H1 (cell line): ENCODE measurements around the gene MRPL43. TPM values are rescaled to one million over a fixed set of nuclear protein-coding genes. Genes with fewer than 3 reads are reported as not detected.
A peak's percentile ranks its signal among the peaks of the same experiment; 100 is the strongest.

Source experiments
- BCL11A ChIP-seq, 2 experiments: IDR thresholded peaks; one replicate each; pipeline ENCODE4 v1.6.1; 2011; ENCODE audit warnings: low read depth in 2 of 2, low read length in 2 of 2, mild to moderate bottlenecking in 2 of 2
- CEBPB ChIP-seq: IDR thresholded peaks from 2 replicates; pipeline ENCODE4 v1.6.1; 2012; ENCODE audit warnings: low read depth, low read length
- CHD2 ChIP-seq: IDR thresholded peaks from 2 replicates; pipeline ENCODE4 v1.6.1; 2012; ENCODE audit warnings: low read length, improper control_type of control experiment
- KDM4A ChIP-seq: IDR thresholded peaks from one replicate; pipeline ENCODE4 v1.7.1; 2012; ENCODE audit warnings: low read depth, mild to moderate bottlenecking, moderate library complexity, low read length, inconsistent platforms; ENCODE audit not compliant: severe bottlenecking
- NANOG ChIP-seq: IDR thresholded peaks from 2 replicates; pipeline ENCODE4 v1.6.1; 2011; ENCODE audit warnings: low read length, low read depth, mild to moderate bottlenecking, inconsistent platforms; ENCODE audit not compliant: insufficient read depth, poor library complexity, severe bottlenecking
- NRF1 ChIP-seq: IDR thresholded peaks from 2 replicates; pipeline ENCODE4 v1.6.1; 2011; ENCODE audit warnings: mild to moderate bottlenecking, low read depth, low read length, improper control_type of control experiment
- RBBP5 ChIP-seq: IDR thresholded peaks from 2 replicates; pipeline ENCODE4 v1.7.1; 2012; ENCODE audit warnings: low read depth, mild to moderate bottlenecking, inconsistent platforms, low read length, moderate library complexity, borderline replicate concordance
- SIX5 ChIP-seq: IDR thresholded peaks from 2 replicates; pipeline ENCODE4 v1.6.1; 2011; ENCODE audit warnings: mild to moderate bottlenecking, low read depth, low read length
- SRF ChIP-seq: IDR thresholded peaks from 2 replicates; pipeline ENCODE4 v1.6.1; 2011; ENCODE audit warnings: mild to moderate bottlenecking, low read depth, low read length, moderate library complexity
- SUZ12 ChIP-seq: fragments of 200-600 bp; sonication (generic); IDR thresholded peaks from 2 replicates; pipeline ENCODE4 v1.6.1; 2012; ENCODE audit warnings: mild to moderate bottlenecking, inconsistent platforms, low read length, moderate library complexity, mixed read lengths
- polyA plus RNA-seq, 7 experiments: library from polyadenylated mRNA; depleted of rRNA in 3 of 7; stranded (reverse) in 5 of 7; unstranded in 2 of 7; fragments of >200 nt in 5 of 7; fragments of 200-250 nt in 2 of 7; gene quantifications; 1 replicate in 5 of 7; 2 replicates in 1 of 7; 4 replicates in 1 of 7; pipeline versions ENCODE4 v1.2.1 to v1.2.3, GENCODE V29; 2011 to 2013; ENCODE audit warnings: missing spikeins in 2 of 7, mixed read lengths in 2 of 7
- total RNA-seq: library from RNA; stranded (reverse); fragmentation: NEBNext Ultra II Directional; extraction: Animal tissue kit (Norgen Biotek cat#: 25700); gene quantifications from 2 replicates; pipeline ENCODE4 v1.2.1, GENCODE V29; 2021

The MRPL43 gene
- total and polyA plus RNA-seq, 2 of the 8 experiments (the other 6 are each of a cell fraction or from before 2014, with no cell fraction given) = 74.1 to 149 TPM

GRCh38 chr10:100998991-100999741, 11.9 kb upstream of the MRPL43 start (continued):
- TF ChIP-seq NANOG (no peak), BCL11A (IDR thresholded peaks at IDR 0.05; ENCODE audit: low read depth in 2 of 2, low read length in 2 of 2) (no peak), NRF1 (no peak), CEBPB (no peak), SRF (no peak), SUZ12 (peak; percentile 43; the same call in 1 of the 2 replicates), RBBP5 (peak; percentile 54; the same call in 1 of the 2 replicates), CHD2 (no peak), SIX5 (no peak), KDM4A (peak; percentile 73)
